ENCODE data around the gene WDHD1. TPM values are rescaled to one million over a fixed set of nuclear protein-coding genes. Genes with fewer than 3 reads are reported as not detected.
A peak's percentile ranks its signal among the peaks of the same experiment; 100 is the strongest.
"Not testable (repeated sequence)": the region's sequence is repeated elsewhere in the genome, so short reads cannot be mapped to it uniquely, and the experiment has no call there.

The WDHD1 gene
- total and polyA plus RNA-seq, 8 donors: 0.45 to 2.3 (median 1.1) TPM

- no peaks in the 10 kb centered on the region for H3K9me3 ChIP-seq
- WGBS, 2 donors: 90 to 95% methylated on average over 1 of the region's 1 CpG
- H3K36me3 ChIP-seq: no peaks in the 10 kb centered on the region
- no peak overlapping the region for H3K4me3 ChIP-seq
- TF ChIP-seq CTCF (IDR thresholded peaks at IDR 0.05): no peak
- no peak for FAIRE-seq
- no peak overlapping the region for H3K27ac ChIP-seq
- no peak for ATAC-seq
- intact Hi-C loops (cut with DNase I): no loop called here
- no peaks in the 10 kb centered on the region for H3K4me1 ChIP-seq
- H3K27me3 ChIP-seq: no peaks in the 10 kb centered on the region
- DNase-seq: no peak
These were observed 110.8 kb downstream of the WDHD1 start for GRCh38 chr14:54916101-54916500.

- 79 to 80% methylated on average over 5 of the region's 5 CpGs for WGBS, 2 donors
- Histone ChIP-seq H3K36me3 (no peaks in the 10 kb centered on the region), H3K27ac (no peak overlapping the region), H3K4me3 (no peak overlapping the region), H3K27me3 (no peaks in the 10 kb centered on the region), H3K9me3 (no peaks in the 10 kb centered on the region), H3K4me1 (no peaks in the 10 kb centered on the region)
- TF ChIP-seq CTCF (IDR thresholded peaks at IDR 0.05): no peak
- DNase-seq (no peak), FAIRE-seq (no peak), ATAC-seq (peak in 1 of 4 donors; percentile 25)
- intact Hi-C loops (cut with DNase I): no loop called here
These were observed 116.9 kb downstream of the WDHD1 start for GRCh38 chr14:54909817-54910558.

GRCh38 chr14:54908973-54909372 lies 117.9 kb downstream of the WDHD1 start:
- H3K4me3 ChIP-seq; H3K27ac ChIP-seq; H3K4me1 ChIP-seq; intact Hi-C loops (cut with DNase I); H3K27me3 ChIP-seq; H3K36me3 ChIP-seq; ATAC-seq; H3K9me3 ChIP-seq; DNase-seq; FAIRE-seq: not testable (repeated sequence)
- 86 to 90% methylated on average over 4 of the region's 4 CpGs for WGBS, 2 donors

GRCh38 chr14:54908190-54908589 lies 118.7 kb downstream of the WDHD1 start:
- 78 to 93% methylated on average over 4 of the region's 4 CpGs for WGBS, 2 donors
- H3K36me3 ChIP-seq: no peaks in the 10 kb centered on the region
- H3K4me3 ChIP-seq: no peak overlapping the region
- no peaks in the 10 kb centered on the region for H3K27me3 ChIP-seq
- no peak overlapping the region for H3K27ac ChIP-seq
- intact Hi-C loops (cut with DNase I): no loop called here
- ATAC-seq: no peak
- TF ChIP-seq CTCF (IDR thresholded peaks at IDR 0.05): no peak
- DNase-seq: no peak
- no peaks in the 10 kb centered on the region for H3K4me1 ChIP-seq
- FAIRE-seq: no peak
- H3K9me3 ChIP-seq: no peaks in the 10 kb centered on the region

- Histone ChIP-seq H3K4me1 (no peaks in the 10 kb centered on the region), H3K9me3 (no peaks in the 10 kb centered on the region), H3K27me3 (no peaks in the 10 kb centered on the region), H3K4me3 (no peak overlapping the region), H3K27ac (no peak overlapping the region), H3K36me3 (no peaks in the 10 kb centered on the region)
- TF ChIP-seq CTCF (IDR thresholded peaks at IDR 0.05): no peak
- no peak for ATAC-seq
- no peak for DNase-seq
- intact Hi-C loops (cut with DNase I): no loop called here
- no peak for FAIRE-seq
These were observed 120.8 kb downstream of the WDHD1 start for GRCh38 chr14:54906075-54906474.

Measured in pancreas (tissue), 10 donors.